Natural killer cell (primary cell): ENCODE measurements around the gene WDFY3. TPM values are rescaled to one million over a fixed set of nuclear protein-coding genes. Genes with fewer than 3 reads are reported as not detected.

Experiments used
- ATAC-seq, 3 donors: fragments of 150-1000 bp in 2 of 3; fragments of 200-7000 bp in 1 of 3; cut with Tn5 transposase; 1 replicate in 1 of 3; 2 replicates in 2 of 3; pipeline ENCODE4 v1.10.0; 2021; ENCODE audit warnings: mild to moderate bottlenecking in 2 of 3, moderate library complexity in 2 of 3
- DNase-seq, 2 donors: peaks; one replicate each; pipeline versions ENCODE4 v3.0.0 to v3.0.0-alpha.2; 2013 to 2021; ENCODE audit warnings: mixed read lengths in 1 of 2
- H3K27ac ChIP-seq: one replicate; pipeline ENCODE4 v1.5.1; 2013; ENCODE audit warnings: mild to moderate bottlenecking, low read length
- H3K27me3 ChIP-seq: one replicate; pipeline ENCODE4 v1.6.1; 2013; ENCODE audit warnings: low read length; ENCODE audit not compliant: control insufficient read depth, insufficient read depth
- H3K36me3 ChIP-seq: one replicate; pipeline ENCODE4 v1.6.1; 2013; ENCODE audit warnings: low read length; ENCODE audit not compliant: control insufficient read depth, insufficient read depth
- H3K4me1 ChIP-seq: one replicate; pipeline ENCODE4 v1.6.1; 2013; ENCODE audit warnings: low read length; ENCODE audit not compliant: control insufficient read depth, insufficient read depth
- H3K4me3 ChIP-seq: one replicate; pipeline ENCODE4 v1.5.1; 2013; ENCODE audit warnings: low read length
- H3K9me3 ChIP-seq: one replicate; pipeline ENCODE4 v1.6.1; 2013; ENCODE audit warnings: low read length; ENCODE audit not compliant: control insufficient read depth, insufficient read depth
- H3K27ac Mint-ChIP-seq, 2 donors: one replicate each; pipeline ENCODE4 v1.8.0; 2022; ENCODE audit warnings: mild to moderate bottlenecking in 2 of 2, mixed read lengths in 2 of 2, moderate library complexity in 1 of 2
- H3K27me3 Mint-ChIP-seq, 2 donors: one replicate each; pipeline ENCODE4 v1.8.0; 2022; ENCODE audit warnings: low read depth in 2 of 2, mixed read lengths in 2 of 2
- H3K36me3 Mint-ChIP-seq: one replicate; pipeline ENCODE4 v1.8.0; 2022; ENCODE audit warnings: mixed read lengths
- H3K4me1 Mint-ChIP-seq, 2 donors: one replicate each; pipeline ENCODE4 v1.8.0; 2022; ENCODE audit warnings: mixed read lengths in 2 of 2
- H3K4me3 Mint-ChIP-seq: one replicate; pipeline ENCODE4 v1.8.0; 2022; ENCODE audit warnings: mild to moderate bottlenecking, moderate library complexity, mixed read lengths
- H3K9me3 Mint-ChIP-seq, 2 donors: one replicate each; pipeline ENCODE4 v1.8.0; 2022; ENCODE audit warnings: mixed read lengths in 2 of 2
- CTCF ChIP-seq: fragments of 200-600 bp; IDR thresholded peaks from one replicate; pipeline ENCODE4 v1.8.0; 2022; ENCODE audit warnings: antibody characterized with exemption
- WGBS: methylation state at CpG from one replicate; pipeline ENCODE4 v1.1.7; 2013; ENCODE audit warnings: missing lambda C conversion rate; ENCODE audit not compliant: insufficient coverage; 5-methylcytosine and 5-hydroxymethylcytosine counted together
- intact Hi-C: fragments of 100-400 bp; cut with micrococcal nuclease; formaldehyde crosslinking; loops from one replicate; pipeline ENCODE4 v1.14.2; 2022
- total RNA-seq, 4 donors: library from RNA; stranded (reverse); fragments of 120-200 nt in 1 of 4; gene quantifications; one replicate each; pipeline versions ENCODE4 v1.2.3 to v1.2.4, GENCODE V29; 2013 to 2022

The WDFY3 gene
- total RNA-seq, 3 donors from 2014 or later (not counting 1 experiment from before 2014, with no cell fraction given): 2.5 to 7.2 (median 6.0) TPM

DNA sequence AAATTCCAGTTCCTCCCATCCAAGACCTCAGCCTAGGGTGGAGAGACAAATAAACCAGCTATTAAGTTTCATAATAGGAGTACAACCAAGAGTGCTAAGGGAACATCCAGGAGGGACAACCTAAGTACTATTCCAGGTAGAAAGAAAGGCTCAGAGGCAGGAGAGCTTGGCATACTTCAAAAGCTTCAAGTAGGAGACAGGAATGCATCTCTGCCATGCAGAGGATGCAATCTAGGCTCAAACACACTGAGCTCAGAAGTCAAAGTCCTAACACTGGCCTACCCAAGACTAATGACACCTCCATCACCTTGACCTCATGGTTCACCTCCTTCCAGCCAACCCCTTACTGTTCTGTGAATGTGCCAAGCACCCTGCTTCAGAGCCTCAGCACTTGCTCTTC, 8.1 kb downstream of the WDFY3 start:
- no peaks in the 10 kb centered on the region for H3K4me1 Mint-ChIP-seq
- peaks cover 0 to 5% of the 10 kb centered on the region in 2 donors for H3K27me3 Mint-ChIP-seq
- Histone ChIP-seq H3K36me3 (no peaks in the 10 kb centered on the region), H3K27me3 (no peaks in the 10 kb centered on the region), H3K27ac (no peak overlapping the region), H3K9me3 (no peaks in the 10 kb centered on the region), H3K4me1 (no peaks in the 10 kb centered on the region), H3K4me3 (no peak overlapping the region)
- no peak overlapping the region for H3K4me3 Mint-ChIP-seq
- intact Hi-C loops: no loop called here
- no peak overlapping the region for H3K27ac Mint-ChIP-seq
- ATAC-seq (no peak), DNase-seq (no peak)
- H3K36me3 Mint-ChIP-seq: no peaks in the 10 kb centered on the region
- TF ChIP-seq CTCF: no peak
- H3K9me3 Mint-ChIP-seq: peaks cover 7 to 8% of the 10 kb centered on the region in 2 donors

- Histone ChIP-seq H3K4me3 (no peak overlapping the region), H3K27me3 (no peaks in the 10 kb centered on the region), H3K36me3 (no peaks in the 10 kb centered on the region), H3K4me1 (no peaks in the 10 kb centered on the region), H3K27ac (no peak overlapping the region), H3K9me3 (no peaks in the 10 kb centered on the region)
- intact Hi-C loops: no loop called here
- Mint-ChIP-seq H3K4me3 (no peak overlapping the region), H3K4me1 (no peaks in the 10 kb centered on the region), H3K27ac (no peak overlapping the region), H3K9me3 (peaks cover 8 to 10% of the 10 kb centered on the region in 2 donors), H3K27me3 (peaks cover 0 to 3% of the 10 kb centered on the region in 2 donors), H3K36me3 (no peaks in the 10 kb centered on the region)
- TF ChIP-seq CTCF: no peak
- DNase-seq (no peak), ATAC-seq (no peak)
- WGBS: 86% methylated on average over 4 of the region's 4 CpGs
Measured at GRCh38 chr4:84957514-84958420, 8.7 kb downstream of the WDFY3 start.

- no peaks in the 10 kb centered on the region for H3K9me3 ChIP-seq
- no peak for DNase-seq
- H3K4me3 Mint-ChIP-seq: no peak overlapping the region
- WGBS: 81% methylated on average over 3 of the region's 3 CpGs
- no peak overlapping the region for H3K27ac Mint-ChIP-seq
- no peaks in the 10 kb centered on the region for H3K27me3 Mint-ChIP-seq
- H3K27me3 ChIP-seq: no peaks in the 10 kb centered on the region
- H3K9me3 Mint-ChIP-seq: peaks cover 5 to 8% of the 10 kb centered on the region in 2 donors
- H3K4me1 Mint-ChIP-seq: no peaks in the 10 kb centered on the region
- no peaks in the 10 kb centered on the region for H3K36me3 Mint-ChIP-seq
- H3K4me1 ChIP-seq: no peaks in the 10 kb centered on the region
- H3K27ac ChIP-seq: no peak overlapping the region
- intact Hi-C loops: no loop called here
- H3K4me3 ChIP-seq: no peak overlapping the region
- no peak for TF ChIP-seq CTCF
- ATAC-seq: no peak
- no peaks in the 10 kb centered on the region for H3K36me3 ChIP-seq
Measured at GRCh38 chr4:84956014-84956413, 10.5 kb downstream of the WDFY3 start.
